ENCODE measurements around the gene SIAH1. TPM values are rescaled to one million over a fixed set of nuclear protein-coding genes. Genes with fewer than 3 reads are reported as not detected.

SIAH1 gene
- polyA plus RNA-seq, 1 donor from 2014 or later: 96.6 TPM

DNA sequence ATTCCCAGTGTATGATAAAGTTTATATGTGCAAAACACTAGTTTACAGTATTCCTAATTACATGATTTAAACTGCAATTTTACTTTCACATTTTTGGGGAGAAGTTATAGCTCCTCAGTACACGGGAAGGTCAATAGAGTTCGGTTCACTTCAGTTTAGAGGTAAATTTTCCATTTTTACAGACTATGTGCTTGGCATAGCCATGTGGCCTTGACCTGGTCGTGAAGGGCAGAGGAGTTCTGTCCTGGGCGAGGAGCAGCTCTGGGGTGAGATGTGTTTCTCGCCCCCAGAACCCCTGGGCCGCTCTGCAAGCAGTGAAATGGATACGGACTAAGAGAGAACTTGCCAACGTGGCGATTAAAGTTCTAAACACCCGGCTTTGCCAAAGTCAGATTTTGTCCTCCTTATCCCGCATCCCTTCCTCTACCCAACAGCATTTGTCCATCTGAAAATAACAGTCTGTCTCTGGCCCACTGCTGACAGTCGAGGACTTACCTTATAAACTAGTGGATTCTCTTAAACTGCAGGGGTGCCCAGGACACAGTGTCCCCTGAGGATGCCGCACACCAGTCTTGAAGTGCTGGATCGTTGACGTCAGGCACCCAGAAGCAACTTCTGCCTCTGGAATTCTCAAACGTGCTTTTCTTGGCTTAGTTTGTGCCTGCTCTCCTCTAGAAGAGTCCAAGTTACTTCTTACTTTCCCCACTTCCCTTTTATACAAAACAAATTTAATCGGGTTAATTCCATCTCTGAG is 1.5 kb upstream of the SIAH1 start:
- H3K4me2 ChIP-seq (ENCODE audit: low read length): no peak overlapping the region
- H3K36me3 ChIP-seq (ENCODE audit: insufficient read depth, low read length): no peaks in the 10 kb centered on the region
- TF ChIP-seq EP300 (conservative IDR thresholded peaks at IDR 0.05; ENCODE audit: poor library complexity, severe bottlenecking) (no peak), TAF1 (IDR thresholded peaks at IDR 0.05; ENCODE audit: low read depth) (no peak), EZH2 (IDR thresholded peaks at IDR 0.05; ENCODE audit: borderline replicate concordance, insufficient read depth, low read length, poor library complexity, severe bottlenecking) (no peak), POLR2AphosphoS5 (IDR thresholded peaks at IDR 0.05) (no peak)
- H2AFZ ChIP-seq (ENCODE audit: low read depth, low read length): no peak overlapping the region
- H3K27ac ChIP-seq (ENCODE audit: low read length): no peak overlapping the region
- H3K27me3 ChIP-seq (ENCODE audit: insufficient read depth, low read depth, low read length): no peaks in the 10 kb centered on the region
- no peaks in the 10 kb centered on the region for H3K9me2 ChIP-seq (ENCODE audit: insufficient read depth, low read length)
- no peaks in the 10 kb centered on the region for H4K20me1 ChIP-seq (ENCODE audit: insufficient read depth)
- no peaks in the 10 kb centered on the region for H3K9me3 ChIP-seq (ENCODE audit: low read length)
- H3K4me3 ChIP-seq (ENCODE audit: low read length): no peak overlapping the region
- H3F3A ChIP-seq (ENCODE audit: insufficient read depth, low read length, poor library complexity, severe bottlenecking): no peaks in the 10 kb centered on the region
- peaks cover 27% of the 10 kb centered on the region for H3K79me2 ChIP-seq (replicated peaks; ENCODE audit: insufficient read depth, low read length)
- H3K9ac ChIP-seq (ENCODE audit: low read length): no peak overlapping the region

DNA sequence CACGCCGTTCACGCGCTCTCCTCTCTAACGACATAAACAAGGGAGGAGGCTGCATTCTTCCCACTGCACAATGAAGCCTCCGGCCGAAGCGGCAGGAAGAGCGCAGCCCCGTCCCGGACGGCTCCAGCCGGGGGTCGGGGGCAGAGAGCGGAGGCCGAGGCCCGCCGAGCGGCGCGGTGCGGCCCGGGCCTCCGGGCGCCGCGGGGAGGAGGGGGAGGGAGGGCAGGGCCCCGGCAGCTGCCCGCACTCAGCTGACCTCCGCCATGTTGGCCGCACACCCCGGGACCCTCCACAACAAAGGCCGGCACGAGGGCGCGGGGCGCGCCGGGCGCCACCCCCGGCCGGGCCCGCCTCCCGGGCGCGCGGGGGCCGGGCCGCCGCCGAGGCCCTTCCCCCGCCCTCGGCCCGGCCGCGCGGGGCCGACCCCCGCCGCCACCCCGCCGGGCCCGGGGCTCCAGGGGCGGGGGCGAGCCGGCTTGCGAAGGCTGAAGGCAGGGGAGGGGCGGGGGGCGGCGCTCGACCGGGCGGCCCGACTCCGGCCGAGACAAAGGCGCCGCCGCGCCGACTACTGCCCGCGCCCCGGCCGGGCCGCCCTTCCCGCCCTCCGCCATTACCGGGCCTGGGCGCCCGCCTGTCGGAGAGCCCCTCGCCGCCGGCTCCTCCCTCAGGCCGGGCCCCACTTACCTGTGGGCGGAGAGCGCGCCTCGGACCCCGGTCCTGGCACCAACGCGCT is 527 bp downstream of the SIAH1 start:
- peak overlapping the region; percentile 91 for H3K27ac ChIP-seq (ENCODE audit: low read length)
- no peaks in the 10 kb centered on the region for H3K27me3 ChIP-seq (ENCODE audit: insufficient read depth, low read depth, low read length)
- H3K4me3 ChIP-seq (ENCODE audit: low read length): peak overlapping the region; percentile 93
- H3K9ac ChIP-seq (ENCODE audit: low read length): peak overlapping the region; percentile 94
- peak overlapping the region; percentile 71 for H3K4me2 ChIP-seq (ENCODE audit: low read length)
- H3K9me2 ChIP-seq (ENCODE audit: insufficient read depth, low read length): no peaks in the 10 kb centered on the region
- no peaks in the 10 kb centered on the region for H3F3A ChIP-seq (ENCODE audit: insufficient read depth, low read length, poor library complexity, severe bottlenecking)
- no peak for TF ChIP-seq SMC3 (conservative IDR thresholded peaks at IDR 0.05; ENCODE audit: poor library complexity)
- TF ChIP-seq TAF1 (IDR thresholded peaks at IDR 0.05; ENCODE audit: low read depth): no peak
- TF ChIP-seq REST (IDR thresholded peaks at IDR 0.05; ENCODE audit: borderline replicate concordance): no peak
- no peak for TF ChIP-seq EP300 (conservative IDR thresholded peaks at IDR 0.05; ENCODE audit: poor library complexity, severe bottlenecking)
- no peak for TF ChIP-seq POLR2AphosphoS5 (IDR thresholded peaks at IDR 0.05)
- no peak for TF ChIP-seq MXI1 (conservative IDR thresholded peaks at IDR 0.05; ENCODE audit: poor library complexity, severe bottlenecking)
- TF ChIP-seq RAD21 (conservative IDR thresholded peaks at IDR 0.05): no peak
- TF ChIP-seq EZH2 (IDR thresholded peaks at IDR 0.05; ENCODE audit: borderline replicate concordance, insufficient read depth, low read length, poor library complexity, severe bottlenecking): no peak
- TF ChIP-seq, protein P1, sequence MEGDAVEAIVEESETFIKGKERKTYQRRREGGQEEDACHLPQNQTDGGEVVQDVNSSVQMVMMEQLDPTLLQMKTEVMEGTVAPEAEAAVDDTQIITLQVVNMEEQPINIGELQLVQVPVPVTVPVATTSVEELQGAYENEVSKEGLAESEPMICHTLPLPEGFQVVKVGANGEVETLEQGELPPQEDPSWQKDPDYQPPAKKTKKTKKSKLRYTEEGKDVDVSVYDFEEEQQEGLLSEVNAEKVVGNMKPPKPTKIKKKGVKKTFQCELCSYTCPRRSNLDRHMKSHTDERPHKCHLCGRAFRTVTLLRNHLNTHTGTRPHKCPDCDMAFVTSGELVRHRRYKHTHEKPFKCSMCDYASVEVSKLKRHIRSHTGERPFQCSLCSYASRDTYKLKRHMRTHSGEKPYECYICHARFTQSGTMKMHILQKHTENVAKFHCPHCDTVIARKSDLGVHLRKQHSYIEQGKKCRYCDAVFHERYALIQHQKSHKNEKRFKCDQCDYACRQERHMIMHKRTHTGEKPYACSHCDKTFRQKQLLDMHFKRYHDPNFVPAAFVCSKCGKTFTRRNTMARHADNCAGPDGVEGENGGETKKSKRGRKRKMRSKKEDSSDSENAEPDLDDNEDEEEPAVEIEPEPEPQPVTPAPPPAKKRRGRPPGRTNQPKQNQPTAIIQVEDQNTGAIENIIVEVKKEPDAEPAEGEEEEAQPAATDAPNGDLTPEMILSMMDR (IDR thresholded peaks at IDR 0.05; ENCODE audit: poor library complexity, severe bottlenecking): no peak
- peaks cover 47% of the 10 kb centered on the region for H3K79me2 ChIP-seq (replicated peaks; ENCODE audit: insufficient read depth, low read length)
- H3K9me3 ChIP-seq (ENCODE audit: low read length): no peaks in the 10 kb centered on the region
- H2AFZ ChIP-seq (ENCODE audit: low read depth, low read length): peak overlapping the region; percentile 44
- H4K20me1 ChIP-seq (ENCODE audit: insufficient read depth): peaks cover 3% of the 10 kb centered on the region
- H3K36me3 ChIP-seq (ENCODE audit: insufficient read depth, low read length): no peaks in the 10 kb centered on the region

All from neural cell (in vitro differentiated cells).